ENCODE measurements around the gene CCDC47. TPM values are rescaled to one million over a fixed set of nuclear protein-coding genes. Genes with fewer than 3 reads are reported as not detected.

CCDC47 gene
- total and polyA plus RNA-seq, 8 donors: 81.6 to 111 (median 89.4) TPM

DNA sequence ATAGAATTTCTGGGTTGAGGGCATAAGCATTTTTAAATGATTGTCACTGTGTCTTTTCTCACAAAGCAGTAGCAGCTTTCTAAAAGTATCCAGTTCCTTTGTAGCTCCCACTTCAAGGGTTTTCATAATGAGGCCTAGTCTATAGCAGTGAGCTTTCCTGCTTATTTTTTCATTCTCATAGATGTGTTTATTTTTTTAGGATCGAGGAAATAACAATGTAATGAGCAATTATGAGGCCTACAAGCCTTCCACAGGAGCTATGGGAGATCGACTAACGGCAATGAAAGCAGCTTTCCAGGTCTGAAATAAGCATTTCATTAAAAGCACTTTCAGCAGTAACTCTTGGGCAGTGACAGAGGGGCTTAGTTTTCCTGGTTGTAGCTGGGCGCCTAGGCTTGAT is 43.3 kb upstream of the CCDC47 start:
- H3K36me3 ChIP-seq: peaks cover 7 to 100% of the 10 kb centered on the region in 2 donors

GRCh38 chr17:63816123-63816522 is 42.7 kb upstream of the CCDC47 start:
- H3K4me1 ChIP-seq: peaks cover 0 to 14% of the 10 kb centered on the region in 2 donors
- peaks cover 11 to 100% of the 10 kb centered on the region in 2 donors for H3K36me3 ChIP-seq
- intact Hi-C loops (cut with DNase I): no loop called here

More for the DNA sequence above, 43.3 kb upstream of the CCDC47 start:
- intact Hi-C loops (cut with DNase I): no loop called here
- DNase-seq: no peak
- peaks cover 0 to 14% of the 10 kb centered on the region in 2 donors for H3K4me1 ChIP-seq
- H3K27ac ChIP-seq: no peak overlapping the region
- no peak for ATAC-seq
- no peak overlapping the region for H3K4me3 ChIP-seq
- TF ChIP-seq, protein P1, sequence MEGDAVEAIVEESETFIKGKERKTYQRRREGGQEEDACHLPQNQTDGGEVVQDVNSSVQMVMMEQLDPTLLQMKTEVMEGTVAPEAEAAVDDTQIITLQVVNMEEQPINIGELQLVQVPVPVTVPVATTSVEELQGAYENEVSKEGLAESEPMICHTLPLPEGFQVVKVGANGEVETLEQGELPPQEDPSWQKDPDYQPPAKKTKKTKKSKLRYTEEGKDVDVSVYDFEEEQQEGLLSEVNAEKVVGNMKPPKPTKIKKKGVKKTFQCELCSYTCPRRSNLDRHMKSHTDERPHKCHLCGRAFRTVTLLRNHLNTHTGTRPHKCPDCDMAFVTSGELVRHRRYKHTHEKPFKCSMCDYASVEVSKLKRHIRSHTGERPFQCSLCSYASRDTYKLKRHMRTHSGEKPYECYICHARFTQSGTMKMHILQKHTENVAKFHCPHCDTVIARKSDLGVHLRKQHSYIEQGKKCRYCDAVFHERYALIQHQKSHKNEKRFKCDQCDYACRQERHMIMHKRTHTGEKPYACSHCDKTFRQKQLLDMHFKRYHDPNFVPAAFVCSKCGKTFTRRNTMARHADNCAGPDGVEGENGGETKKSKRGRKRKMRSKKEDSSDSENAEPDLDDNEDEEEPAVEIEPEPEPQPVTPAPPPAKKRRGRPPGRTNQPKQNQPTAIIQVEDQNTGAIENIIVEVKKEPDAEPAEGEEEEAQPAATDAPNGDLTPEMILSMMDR (IDR thresholded peaks at IDR 0.05): no peak
- H3K9me3 ChIP-seq: no peaks in the 10 kb centered on the region
- no peaks in the 10 kb centered on the region for H3K27me3 ChIP-seq

GRCh38 chr17:63809970-63810369 is 36.6 kb upstream of the CCDC47 start:
- Histone ChIP-seq H3K4me3 (no peak overlapping the region), H3K27ac (no peak overlapping the region), H3K36me3 (peaks cover 4 to 100% of the 10 kb centered on the region in 2 donors), H3K9me3 (no peaks in the 10 kb centered on the region), H3K27me3 (no peaks in the 10 kb centered on the region), H3K4me1 (no peaks in the 10 kb centered on the region)
- intact Hi-C loops (cut with DNase I): no loop called here
- TF ChIP-seq, protein P1 (IDR thresholded peaks at IDR 0.05): no peak
- ATAC-seq: no peak
- no peak for DNase-seq

More at GRCh38 chr17:63816123-63816522, 42.7 kb upstream of the CCDC47 start:
- Histone ChIP-seq H3K27me3 (no peaks in the 10 kb centered on the region), H3K4me3 (no peak overlapping the region), H3K27ac (no peak overlapping the region), H3K9me3 (no peaks in the 10 kb centered on the region)
- DNase-seq (no peak), ATAC-seq (no peak)
- TF ChIP-seq, protein P1 (IDR thresholded peaks at IDR 0.05): no peak

DNA sequence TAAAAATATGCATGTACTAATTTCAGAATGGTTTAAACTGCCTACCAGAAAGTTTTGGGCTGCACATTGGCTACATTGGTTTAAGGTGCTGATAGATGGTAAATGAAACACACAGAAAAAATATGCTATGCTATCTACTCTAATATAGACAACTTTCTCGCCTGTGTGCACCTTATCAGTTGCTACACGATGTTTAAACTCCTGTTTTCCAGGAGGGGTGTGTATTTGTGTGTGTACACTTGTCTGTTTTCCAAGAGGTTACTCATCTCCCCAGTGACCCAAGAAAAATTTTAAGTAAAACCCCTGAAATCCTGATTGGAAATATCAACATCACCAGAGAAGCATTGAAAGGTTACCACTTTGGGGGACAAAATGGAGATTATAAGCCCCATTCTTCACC is 32.2 kb upstream of the CCDC47 start:
- no peaks in the 10 kb centered on the region for H3K9me3 ChIP-seq
- intact Hi-C loops (cut with DNase I): no loop called here
- no peaks in the 10 kb centered on the region for H3K27me3 ChIP-seq
- ATAC-seq (no peak), DNase-seq (no peak)
- TF ChIP-seq, protein P1 (IDR thresholded peaks at IDR 0.05): no peak
- peaks cover 0 to 99% of the 10 kb centered on the region in 2 donors for H3K36me3 ChIP-seq
- no peak overlapping the region for H3K27ac ChIP-seq
- H3K4me3 ChIP-seq: no peak overlapping the region
- no peaks in the 10 kb centered on the region for H3K4me1 ChIP-seq

- ATAC-seq (no peak), DNase-seq (no peak)
- H3K27ac ChIP-seq: no peak overlapping the region
- H3K27me3 ChIP-seq: no peaks in the 10 kb centered on the region
- no peak overlapping the region for H3K4me3 ChIP-seq
- TF ChIP-seq, protein P1 (IDR thresholded peaks at IDR 0.05): no peak
- peaks cover 0 to 99% of the 10 kb centered on the region in 2 donors for H3K36me3 ChIP-seq
- H3K4me1 ChIP-seq: no peaks in the 10 kb centered on the region
- intact Hi-C loops (cut with DNase I): no loop called here
- no peaks in the 10 kb centered on the region for H3K9me3 ChIP-seq
Measured at GRCh38 chr17:63804328-63804727, 30.9 kb upstream of the CCDC47 start.

Measured in left lung (tissue), 10 donors.